Keratinocyte (primary cell): ENCODE data around the gene ABHD5. TPM values are rescaled to one million over a fixed set of nuclear protein-coding genes. Genes with fewer than 3 reads are reported as not detected.

Source experiments
- DNase-seq: peaks from one replicate; pipeline ENCODE4 v3.0.0-alpha.2; 2011; ENCODE audit warnings: low read depth, missing footprints, low spot score
- FAIRE-seq: peaks from 2 replicates; lab custom pipeline; 2011; peaks lifted over from hg19 to GRCh38; lab: Jason Lieb, UNC
- H2AFZ ChIP-seq: 2 replicates; pipeline ENCODE4 v1.6.0; 2012; ENCODE audit warnings: low read length, control low read depth, inconsistent platforms; ENCODE audit not compliant: control insufficient read depth
- H3K27ac ChIP-seq: 2 replicates; pipeline ENCODE4 v1.5.1; 2011; ENCODE audit warnings: low read length; ENCODE audit not compliant: control insufficient read depth, insufficient read depth
- H3K27me3 ChIP-seq: 3 replicates; pipeline ENCODE4 v1.6.0; 2011; ENCODE audit warnings: low read length; ENCODE audit not compliant: control insufficient read depth, insufficient read depth; ENCODE audit errors: extremely low read depth
- H3K36me3 ChIP-seq, 2 experiments: 2 replicates in 1 of 2; 3 replicates in 1 of 2; pipeline ENCODE4 v1.5.1; 2011; ENCODE audit warnings: low read length in 2 of 2, mild to moderate bottlenecking in 1 of 2; ENCODE audit not compliant: control insufficient read depth in 2 of 2, insufficient read depth in 2 of 2; ENCODE audit errors: extremely low read depth in 1 of 2
- H3K4me1 ChIP-seq: 3 replicates; pipeline ENCODE4 v1.5.1; 2011; ENCODE audit warnings: low read length; ENCODE audit not compliant: control insufficient read depth, insufficient read depth; ENCODE audit errors: extremely low read depth
- H3K4me2 ChIP-seq: 3 replicates; pipeline ENCODE4 v1.6.0; 2011; ENCODE audit warnings: low read depth, low read length; ENCODE audit not compliant: control insufficient read depth, insufficient read depth; ENCODE audit errors: extremely low read depth
- H3K4me3 ChIP-seq, 3 experiments: fragments of 200-600 bp in 1 of 3; sonication (generic) in 1 of 3; 2 replicates in 2 of 3; 3 replicates in 1 of 3; pipeline ENCODE4 v1.5.1; 2011 to 2016; ENCODE audit warnings: low read length in 3 of 3, mild to moderate bottlenecking in 3 of 3, control low read depth in 2 of 3, inconsistent platforms in 1 of 3, low read depth in 1 of 3, mixed read lengths in 1 of 3, mixed run types in 1 of 3, moderate library complexity in 1 of 3; ENCODE audit not compliant: control insufficient read depth in 2 of 3, insufficient read depth in 2 of 3; ENCODE audit errors: extremely low read depth in 1 of 3
- H3K79me2 ChIP-seq: 2 replicates; pipeline ENCODE4 v1.6.0; 2012; ENCODE audit warnings: low read length; ENCODE audit not compliant: control insufficient read depth, insufficient read depth
- H3K9ac ChIP-seq: 3 replicates; pipeline ENCODE4 v1.6.0; 2011; ENCODE audit warnings: low read length; ENCODE audit not compliant: control insufficient read depth, insufficient read depth; ENCODE audit errors: extremely low read depth
- H3K9me1 ChIP-seq: 3 replicates; pipeline ENCODE4 v1.6.0; 2011; ENCODE audit warnings: low read length; ENCODE audit not compliant: control insufficient read depth, insufficient read depth; ENCODE audit errors: extremely low read depth
- H3K9me3 ChIP-seq: 2 replicates; pipeline ENCODE4 v1.5.1; 2012; ENCODE audit warnings: low read depth, low read length; ENCODE audit not compliant: control insufficient read depth
- H4K20me1 ChIP-seq: 3 replicates; pipeline ENCODE4 v1.6.0; 2011; ENCODE audit warnings: low read length; ENCODE audit not compliant: control insufficient read depth, insufficient read depth; ENCODE audit errors: extremely low read depth
- EZH2 ChIP-seq: IDR thresholded peaks from one replicate; pipeline ENCODE4 v1.6.1; 2012; ENCODE audit warnings: inconsistent platforms, mild to moderate bottlenecking, low read length, moderate library complexity
- dilution Hi-C: fragments of 300-500 bp; cut with MboI; formaldehyde crosslinking; loops from one replicate; pipeline ENCODE4 v1.7.0; 2020; ENCODE audit warnings: low sequenced_read_pairs; ENCODE audit not compliant: extremely low pct_ligation_motif_present
- polyA plus RNA-seq, 5 experiments: library from polyadenylated mRNA; depleted of rRNA in 3 of 5; stranded (reverse) in 3 of 5; stranded (forward) in 1 of 5; unstranded in 1 of 5; fragments of >200 nt; gene quantifications; 1 replicate in 1 of 5; 2 replicates in 3 of 5; 3 replicates in 1 of 5; pipeline versions ENCODE4 v1.2.1 to v1.2.3, GENCODE V29; 2011 to 2012; ENCODE audit warnings: missing spikeins in 2 of 5, low read depth in 1 of 5, low replicate concordance in 1 of 5
- TF ChIP-seq, protein P1 (sequence below), 3 experiments: IDR thresholded peaks in 1 of 3; conservative IDR thresholded peaks in 1 of 3; optimal IDR thresholded peaks in 1 of 3; 2 replicates in 2 of 3; 3 replicates in 1 of 3; pipeline versions ENCODE3 to v1.5.1; 2011; ENCODE audit warnings: low read length in 3 of 3, mild to moderate bottlenecking in 3 of 3, moderate library complexity in 2 of 3, control low read depth in 1 of 3, inconsistent platforms in 1 of 3; ENCODE audit not compliant: insufficient read depth in 2 of 3; ENCODE audit errors: extremely low read depth in 1 of 3

ABHD5 gene
- polyA plus RNA-seq, 1 donor (not counting 4 experiments of a cell fraction or from before 2014, with no cell fraction given): 26.8 TPM

DNA sequence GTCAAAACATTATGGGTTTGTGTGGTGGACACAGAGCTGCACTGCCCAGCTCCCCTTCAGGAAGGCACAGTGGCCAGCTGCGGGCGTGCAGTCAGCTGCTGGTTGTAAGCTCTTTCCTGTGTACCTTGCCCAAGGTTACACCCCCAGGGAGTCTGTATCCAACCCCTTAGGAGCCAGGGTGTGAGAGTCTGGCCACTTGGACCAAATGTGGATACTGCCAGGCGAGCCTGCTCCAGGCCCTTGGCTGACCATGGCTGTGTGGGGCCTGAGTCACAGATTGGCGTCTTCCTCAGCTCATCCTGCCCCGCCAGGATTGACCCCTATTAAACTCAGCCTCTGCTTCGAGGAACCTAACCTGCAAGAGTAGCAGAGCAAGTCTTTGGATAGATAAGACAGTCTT, 56.9 kb downstream of the ABHD5 start:
- H3K36me3 ChIP-seq: no peaks in the 10 kb centered on the region
- no peaks in the 10 kb centered on the region for H3K9me1 ChIP-seq
- DNase-seq: no peak
- no peak overlapping the region for H3K27ac ChIP-seq
- H3K27me3 ChIP-seq: no peaks in the 10 kb centered on the region
- H2AFZ ChIP-seq: peak overlapping the region; percentile 20
- no peak for TF ChIP-seq EZH2
- no peak for FAIRE-seq
- no peaks in the 10 kb centered on the region for H4K20me1 ChIP-seq
- no peak overlapping the region for H3K4me2 ChIP-seq
- H3K4me3 ChIP-seq: no peak overlapping the region
- dilution Hi-C loops: no loop called here
- no peaks in the 10 kb centered on the region for H3K9me3 ChIP-seq
- no peaks in the 10 kb centered on the region for H3K79me2 ChIP-seq
- no peak overlapping the region for H3K9ac ChIP-seq
- peaks cover 11% of the 10 kb centered on the region for H3K4me1 ChIP-seq

DNA sequence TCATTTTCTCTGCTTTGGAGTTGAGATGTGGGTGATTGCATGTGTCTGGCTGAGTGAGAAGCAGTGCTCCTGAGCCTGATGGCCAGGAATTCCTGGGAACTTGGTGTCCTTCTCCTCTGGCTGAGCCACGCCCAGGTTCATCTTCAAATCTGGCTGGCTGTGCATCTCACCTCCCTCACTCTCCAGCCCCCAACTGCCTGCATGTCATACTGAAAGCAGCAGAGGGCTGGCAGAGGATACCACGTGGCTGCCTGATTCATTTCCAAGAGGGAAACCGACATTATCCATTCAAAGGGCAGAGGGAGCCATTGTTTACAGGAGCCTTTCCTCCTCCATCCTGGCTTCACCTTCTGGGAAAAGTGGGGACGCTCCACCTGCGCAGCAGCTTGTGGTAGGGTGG, 57.4 kb downstream of the ABHD5 start:
- Histone ChIP-seq H3K27ac (no peak overlapping the region), H3K4me2 (peak overlapping the region; percentile 36)

More for the DNA sequence above, 57.4 kb downstream of the ABHD5 start:
- H3K9me3 ChIP-seq: no peaks in the 10 kb centered on the region
- H3K4me3 ChIP-seq: no peak overlapping the region
- dilution Hi-C loops: no loop called here
- no peak overlapping the region for H3K9ac ChIP-seq
- H4K20me1 ChIP-seq: no peaks in the 10 kb centered on the region
- DNase-seq: no peak
- H3K27me3 ChIP-seq: no peaks in the 10 kb centered on the region
- TF ChIP-seq, protein P1, sequence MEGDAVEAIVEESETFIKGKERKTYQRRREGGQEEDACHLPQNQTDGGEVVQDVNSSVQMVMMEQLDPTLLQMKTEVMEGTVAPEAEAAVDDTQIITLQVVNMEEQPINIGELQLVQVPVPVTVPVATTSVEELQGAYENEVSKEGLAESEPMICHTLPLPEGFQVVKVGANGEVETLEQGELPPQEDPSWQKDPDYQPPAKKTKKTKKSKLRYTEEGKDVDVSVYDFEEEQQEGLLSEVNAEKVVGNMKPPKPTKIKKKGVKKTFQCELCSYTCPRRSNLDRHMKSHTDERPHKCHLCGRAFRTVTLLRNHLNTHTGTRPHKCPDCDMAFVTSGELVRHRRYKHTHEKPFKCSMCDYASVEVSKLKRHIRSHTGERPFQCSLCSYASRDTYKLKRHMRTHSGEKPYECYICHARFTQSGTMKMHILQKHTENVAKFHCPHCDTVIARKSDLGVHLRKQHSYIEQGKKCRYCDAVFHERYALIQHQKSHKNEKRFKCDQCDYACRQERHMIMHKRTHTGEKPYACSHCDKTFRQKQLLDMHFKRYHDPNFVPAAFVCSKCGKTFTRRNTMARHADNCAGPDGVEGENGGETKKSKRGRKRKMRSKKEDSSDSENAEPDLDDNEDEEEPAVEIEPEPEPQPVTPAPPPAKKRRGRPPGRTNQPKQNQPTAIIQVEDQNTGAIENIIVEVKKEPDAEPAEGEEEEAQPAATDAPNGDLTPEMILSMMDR (optimal IDR thresholded peaks at IDR 0.05 in 1 of 3, IDR thresholded peaks at IDR 0.05 in 1 of 3, conservative IDR thresholded peaks at IDR 0.05 in 1 of 3; ENCODE audit: extremely low read depth in 1 of 3, insufficient read depth in 2 of 3, low read length in 3 of 3): no peak
- no peak for TF ChIP-seq EZH2
- peak overlapping the region; percentile 80 for H2AFZ ChIP-seq
- H3K79me2 ChIP-seq: no peaks in the 10 kb centered on the region
- no peaks in the 10 kb centered on the region for H3K36me3 ChIP-seq
- peak; percentile 32 for FAIRE-seq
- no peaks in the 10 kb centered on the region for H3K9me1 ChIP-seq
- H3K4me1 ChIP-seq: peaks cover 11% of the 10 kb centered on the region
